H1 (cell line): ENCODE measurements around the gene STARD3NL. TPM values are rescaled to one million over a fixed set of nuclear protein-coding genes. Genes with fewer than 3 reads are reported as not detected.
"Not testable (repeated sequence)": the region's sequence is repeated elsewhere in the genome, so short reads cannot be mapped to it uniquely, and the experiment has no call there.

Experiments used
- CTCF ChIA-PET: fragments of 300-600 bp; sonication (Branson Sonifier 250); formaldehyde crosslinking; loops from one replicate; lab custom pipeline; 2021; ENCODE audit not compliant: partially characterized antibody; lab: Charles Lee
- POLR2A ChIA-PET: fragments of 300-600 bp; sonication (Branson Sonifier 250); formaldehyde crosslinking; loops from one replicate; lab custom pipeline; 2021; ENCODE audit warnings: inconsistent platforms; ENCODE audit not compliant: partially characterized antibody; lab: Charles Lee
- DNase-seq, 2 experiments: peaks; one replicate each; pipeline versions ENCODE4 v3.0.0 to v3.0.0-alpha.2; 2010 to 2022; ENCODE audit warnings: low spot score in 2 of 2, low read depth in 1 of 2, mixed read lengths in 1 of 2
- FAIRE-seq: peaks from 2 replicates; lab custom pipeline; 2011; peaks lifted over from hg19 to GRCh38; lab: Jason Lieb, UNC
- H2AFZ ChIP-seq: 2 replicates; pipeline ENCODE4 v1.8.1; 2012; ENCODE audit warnings: low read length, inconsistent platforms
- H2AK5ac ChIP-seq: 2 replicates; pipeline ENCODE4 v1.6.1; 2013; ENCODE audit warnings: low read depth, low read length
- H2BK120ac ChIP-seq: replicated peaks from 2 replicates; pipeline ENCODE3; 2013; ENCODE audit warnings: low read depth, low read length, inconsistent platforms
- H2BK12ac ChIP-seq: 2 replicates; pipeline ENCODE4 v1.6.1; 2013; ENCODE audit warnings: low read depth, low read length
- H2BK15ac ChIP-seq: 2 replicates; pipeline ENCODE4 v1.6.1; 2013; ENCODE audit warnings: low read length
- H2BK20ac ChIP-seq: 2 replicates; pipeline ENCODE4 v1.6.1; 2013; ENCODE audit warnings: low read length
- H2BK5ac ChIP-seq: 2 replicates; pipeline ENCODE4 v1.6.1; 2013; ENCODE audit warnings: low read depth, low read length
- H3K14ac ChIP-seq: 2 replicates; pipeline ENCODE4 v1.6.1; 2013; ENCODE audit warnings: inconsistent platforms; ENCODE audit not compliant: insufficient read length
- H3K18ac ChIP-seq: 2 replicates; pipeline ENCODE4 v1.6.1; 2013; ENCODE audit warnings: low read length; ENCODE audit errors: extremely low read depth
- H3K23ac ChIP-seq: 2 replicates; pipeline ENCODE4 v1.6.1; 2013; ENCODE audit warnings: inconsistent platforms; ENCODE audit not compliant: insufficient read length
- H3K23me2 ChIP-seq: 2 replicates; pipeline ENCODE4 v1.6.1; 2013; ENCODE audit warnings: low read depth, low read length
- H3K27ac ChIP-seq: 2 replicates; pipeline ENCODE4 v1.6.1; 2011; ENCODE audit warnings: low read depth, low read length, inconsistent platforms
- H3K27me3 ChIP-seq, 4 experiments: replicated peaks in 1 of 4; 1 replicate in 1 of 4; 2 replicates in 3 of 4; pipeline versions ENCODE4 v1.6.1 to v1.8.1; 2011 to 2013; ENCODE audit warnings: low read length in 3 of 4, mild to moderate bottlenecking in 3 of 4, inconsistent platforms in 2 of 4, mixed read lengths in 2 of 4, moderate library complexity in 1 of 4; ENCODE audit not compliant: control insufficient read depth in 3 of 4, insufficient read depth in 3 of 4; ENCODE audit errors: extremely low read depth in 1 of 4
- H3K36me3 ChIP-seq, 4 experiments: 2 replicates each; pipeline versions ENCODE4 v1.6.1 to v1.8.1; 2011 to 2013; ENCODE audit warnings: mild to moderate bottlenecking in 4 of 4, low read length in 3 of 4, moderate library complexity in 2 of 4, control low read depth in 1 of 4, inconsistent platforms in 1 of 4; ENCODE audit not compliant: insufficient read depth in 4 of 4, control insufficient read depth in 2 of 4
- H3K4ac ChIP-seq: replicated peaks from 2 replicates; pipeline ENCODE3; 2013; ENCODE audit warnings: low read length, low read depth, mixed read lengths, inconsistent platforms; ENCODE audit not compliant: insufficient read length
- H3K4me1 ChIP-seq, 4 experiments: replicated peaks in 1 of 4; 1 replicate in 1 of 4; 2 replicates in 3 of 4; pipeline versions ENCODE4 v1.6.1 to v1.8.1; 2011 to 2013; ENCODE audit warnings: low read length in 3 of 4, inconsistent platforms in 2 of 4, mixed read lengths in 1 of 4; ENCODE audit not compliant: insufficient read depth in 4 of 4, control insufficient read depth in 3 of 4
- H3K4me2 ChIP-seq, 2 experiments: 2 replicates each; pipeline versions ENCODE4 v1.6.1 to v1.8.1; 2011 to 2013; ENCODE audit warnings: low read depth in 2 of 2, low read length in 2 of 2, control low read depth in 1 of 2, inconsistent platforms in 1 of 2, mild to moderate bottlenecking in 1 of 2; ENCODE audit not compliant: insufficient read depth in 1 of 2
- H3K4me3 ChIP-seq, 4 experiments: fragments of 200-600, 300-600 bp in 1 of 4; sonication (generic), shearing (Covaris generic), sonication (Bioruptor Twin) in 1 of 4; 2 replicates each; pipeline versions ENCODE4 v1.5.1 to v1.8.1; 2011 to 2016; ENCODE audit warnings: low read length in 4 of 4, low read depth in 3 of 4, control low read depth in 2 of 4, inconsistent platforms in 2 of 4, mild to moderate bottlenecking in 2 of 4, mixed read lengths in 1 of 4, moderate library complexity in 1 of 4; ENCODE audit not compliant: insufficient read depth in 2 of 4; ENCODE audit errors: extremely low read depth in 1 of 4
- H3K56ac ChIP-seq: replicated peaks from 2 replicates; pipeline ENCODE3; 2013; ENCODE audit warnings: low read depth, mild to moderate bottlenecking, mixed read lengths, low read length, inconsistent platforms; ENCODE audit not compliant: insufficient read length
- H3K79me1 ChIP-seq: 2 replicates; pipeline ENCODE4 v1.6.1; 2013; ENCODE audit warnings: low read depth, low read length, control low read depth
- H3K79me2 ChIP-seq, 2 experiments: 2 replicates each; pipeline versions ENCODE4 v1.6.1 to v1.8.1; 2012 to 2013; ENCODE audit warnings: low read length in 2 of 2, mild to moderate bottlenecking in 2 of 2, inconsistent platforms in 1 of 2; ENCODE audit not compliant: insufficient read depth in 2 of 2, control insufficient read depth in 1 of 2
- H3K9ac ChIP-seq, 4 experiments: replicated peaks in 1 of 4; 1 replicate in 1 of 4; 2 replicates in 3 of 4; pipeline versions ENCODE4 v1.6.1 to v1.8.1; 2011 to 2013; ENCODE audit warnings: low read depth in 3 of 4, low read length in 3 of 4, control low read depth in 2 of 4, mild to moderate bottlenecking in 2 of 4, moderate library complexity in 2 of 4, inconsistent platforms in 1 of 4; ENCODE audit errors: extremely low read depth in 1 of 4
- H3K9me3 ChIP-seq, 2 experiments: 2 replicates each; pipeline versions ENCODE4 v1.6.1 to v1.8.1; 2012 to 2013; ENCODE audit warnings: mild to moderate bottlenecking in 2 of 2, moderate library complexity in 2 of 2, control low read depth in 1 of 2, inconsistent platforms in 1 of 2, low read depth in 1 of 2, low read length in 1 of 2, mixed read lengths in 1 of 2; ENCODE audit not compliant: insufficient read depth in 2 of 2
- H4K20me1 ChIP-seq, 2 experiments: replicated peaks in 1 of 2; 2 replicates each; pipeline versions ENCODE3 to v1.8.1; 2011 to 2013; ENCODE audit warnings: inconsistent platforms in 2 of 2, low read length in 2 of 2, mild to moderate bottlenecking in 1 of 2; ENCODE audit not compliant: insufficient read depth in 2 of 2, control insufficient read depth in 1 of 2
- H4K5ac ChIP-seq: 2 replicates; pipeline ENCODE4 v1.6.1; 2013; ENCODE audit warnings: low read length, low read depth, mixed read lengths, inconsistent platforms; ENCODE audit not compliant: insufficient read length
- H4K8ac ChIP-seq: 2 replicates; pipeline ENCODE4 v1.8.0; 2013; ENCODE audit warnings: mild to moderate bottlenecking, moderate library complexity, low read length, inconsistent platforms; ENCODE audit not compliant: insufficient read depth; ENCODE audit errors: extremely low read depth
- H4K91ac ChIP-seq: replicated peaks from 2 replicates; pipeline ENCODE3; 2013; ENCODE audit warnings: low read length, mixed read lengths, inconsistent platforms; ENCODE audit not compliant: insufficient read length
- WGBS, 2 experiments: shearing (Covaris generic) in 1 of 2; methylation state at CpG; one replicate each; pipeline versions ENCODE4 v1.1.6 to v1.1.7; 2013 to 2015; ENCODE audit warnings: low lambda C conversion rate in 2 of 2, mixed read lengths in 2 of 2, inconsistent platforms in 1 of 2, low coverage in 1 of 2, missing lambda C conversion rate in 1 of 2; ENCODE audit not compliant: insufficient replicate concordance in 2 of 2, insufficient coverage in 1 of 2, insufficient read length in 1 of 2; ENCODE audit errors: extremely low coverage in 1 of 2, missing lambda C conversion rate in 1 of 2; 5-methylcytosine and 5-hydroxymethylcytosine counted together
- polyA plus RNA-seq, 7 experiments: library from polyadenylated mRNA; depleted of rRNA in 3 of 7; stranded (reverse) in 5 of 7; unstranded in 2 of 7; fragments of >200 nt in 5 of 7; fragments of 200-250 nt in 2 of 7; gene quantifications; 1 replicate in 5 of 7; 2 replicates in 1 of 7; 4 replicates in 1 of 7; pipeline versions ENCODE4 v1.2.1 to v1.2.3, GENCODE V29; 2011 to 2013; ENCODE audit warnings: missing spikeins in 2 of 7, mixed read lengths in 2 of 7
- total RNA-seq: library from RNA; stranded (reverse); fragmentation: NEBNext Ultra II Directional; extraction: Animal tissue kit (Norgen Biotek cat#: 25700); gene quantifications from 2 replicates; pipeline ENCODE4 v1.2.1, GENCODE V29; 2021

STARD3NL gene
- total and polyA plus RNA-seq, 2 of the 8 experiments (the other 6 are each of a cell fraction or from before 2014, with no cell fraction given), result 27.1 to 40.5 TPM

GRCh38 chr7:38234759-38235158, 56.7 kb downstream of the STARD3NL start:
- H4K91ac ChIP-seq, H4K20me1 ChIP-seq, H4K5ac ChIP-seq, H3K56ac ChIP-seq, H3K4me3 ChIP-seq, H3K27me3 ChIP-seq, H2AK5ac ChIP-seq, H3K27ac ChIP-seq, H3K9ac ChIP-seq, H2BK120ac ChIP-seq, H3K18ac ChIP-seq, DNase-seq, H3K14ac ChIP-seq, H3K79me2 ChIP-seq, H4K8ac ChIP-seq, H3K4me1 ChIP-seq, H3K4ac ChIP-seq, H3K23ac ChIP-seq, H2BK20ac ChIP-seq, H2AFZ ChIP-seq, H2BK5ac ChIP-seq, H3K23me2 ChIP-seq, H2BK15ac ChIP-seq, H2BK12ac ChIP-seq, H3K9me3 ChIP-seq, H3K36me3 ChIP-seq, FAIRE-seq, H3K4me2 ChIP-seq, H3K79me1 ChIP-seq, POLR2A ChIA-PET: not testable (repeated sequence)
- WGBS, 2 experiments, result 93% methylated on average over 11 of the region's 11 CpGs; no CpG with 5 or more reads in 1 of the 2 experiments
- CTCF ChIA-PET, result interaction anchor here (0.7 to 2.5 kb wide), 4 partner anchors 12 to 136 kb away, joined by 3 to 11 read pairs (median 6); no protein-coding TSS in a partner anchor
